Endothelial cell of umbilical vein (primary cell): Measurements from ENCODE around the gene ACAD10. TPM values are rescaled to one million over a fixed set of nuclear protein-coding genes. Genes with fewer than 3 reads are reported as not detected.

Experiments
- BruUV-seq: library from RNA; stranded (reverse); fragments of 400-500 nt; replicated peaks from 2 replicates; lab custom pipeline; 2021; lab: Mats Ljungman, UMichigan
- CTCF ChIA-PET: fragments of 300-600, 350-600 bp; sonication (Branson Sonifier 250); formaldehyde crosslinking; loops from one replicate; lab custom pipeline; 2021; ENCODE audit warnings: antibody characterized with exemption, inconsistent platforms; lab: Charles Lee
- POLR2A ChIA-PET: fragments of 300-600, 350-600 bp; sonication (Branson Sonifier 250); formaldehyde crosslinking; loops from one replicate; lab custom pipeline; 2021; ENCODE audit warnings: antibody characterized with exemption, inconsistent platforms; lab: Charles Lee
- DNase-seq: peaks from one replicate; pipeline ENCODE4 v3.0.0-alpha.2; 2011; ENCODE audit warnings: low read depth, low spot score
- FAIRE-seq: peaks from 2 replicates; lab custom pipeline; 2011; peaks lifted over from hg19 to GRCh38; lab: Jason Lieb, UNC
- H2AFZ ChIP-seq: 2 replicates; pipeline ENCODE4 v1.6.0; 2012; ENCODE audit warnings: low read depth, low read length, control low read depth, inconsistent platforms
- H3K27ac ChIP-seq: 2 replicates; pipeline ENCODE4 v1.5.1; 2011; ENCODE audit warnings: low read depth, mild to moderate bottlenecking, control low read depth, low read length, moderate library complexity; ENCODE audit not compliant: insufficient read depth
- H3K27me3 ChIP-seq, 2 experiments: 2 replicates each; pipeline versions ENCODE4 v1.6.0 to v1.6.1; 2011; ENCODE audit warnings: low read length in 2 of 2, mixed read lengths in 1 of 2; ENCODE audit not compliant: control insufficient read depth in 2 of 2, insufficient read depth in 2 of 2
- H3K36me3 ChIP-seq, 2 experiments: 2 replicates in 1 of 2; 3 replicates in 1 of 2; pipeline ENCODE4 v1.5.1; 2011; ENCODE audit warnings: low read length in 2 of 2, mild to moderate bottlenecking in 1 of 2, moderate library complexity in 1 of 2; ENCODE audit not compliant: control insufficient read depth in 2 of 2, insufficient read depth in 2 of 2; ENCODE audit errors: extremely low read depth in 1 of 2
- H3K4me1 ChIP-seq: 3 replicates; pipeline ENCODE4 v1.5.1; 2011; ENCODE audit warnings: mild to moderate bottlenecking, low read length; ENCODE audit not compliant: control insufficient read depth, insufficient read depth; ENCODE audit errors: extremely low read depth
- H3K4me2 ChIP-seq: 2 replicates; pipeline ENCODE4 v1.6.1; 2011; ENCODE audit warnings: low read length, control low read depth, mixed read lengths; ENCODE audit not compliant: insufficient read depth
- H3K4me3 ChIP-seq, 3 experiments: fragments of 200-600 bp in 1 of 3; sonication (generic), shearing (Covaris generic) in 1 of 3; replicated peaks in 1 of 3; 2 replicates each; pipeline ENCODE4 v1.5.1; 2011 to 2016; ENCODE audit warnings: control low read depth in 3 of 3, low read length in 3 of 3, mild to moderate bottlenecking in 2 of 3, inconsistent platforms in 1 of 3, low read depth in 1 of 3, moderate library complexity in 1 of 3; ENCODE audit not compliant: insufficient read depth in 1 of 3
- H3K79me2 ChIP-seq: 2 replicates; pipeline ENCODE4 v1.6.0; 2012; ENCODE audit warnings: low read length, inconsistent platforms; ENCODE audit not compliant: control insufficient read depth, insufficient read depth
- H3K9ac ChIP-seq: replicated peaks from 2 replicates; pipeline ENCODE3; 2011; ENCODE audit warnings: low read length, control low read depth; ENCODE audit not compliant: insufficient read depth; ENCODE audit errors: extremely low read depth
- H3K9me1 ChIP-seq: replicated peaks from 3 replicates; pipeline ENCODE4 v1.6.0; 2011; ENCODE audit warnings: mild to moderate bottlenecking, low read length; ENCODE audit not compliant: control insufficient read depth, insufficient read depth; ENCODE audit errors: extremely low read depth
- H3K9me3 ChIP-seq: replicated peaks from 2 replicates; pipeline ENCODE4 v1.5.1; 2012; ENCODE audit warnings: low read length, inconsistent platforms; ENCODE audit not compliant: control insufficient read depth, insufficient read depth
- H4K20me1 ChIP-seq: replicated peaks from 2 replicates; pipeline ENCODE3; 2011; ENCODE audit warnings: mild to moderate bottlenecking, low read length; ENCODE audit not compliant: control insufficient read depth, insufficient read depth; ENCODE audit errors: extremely low read depth
- CTCF ChIP-seq, 2 donors: IDR thresholded peaks; 1 replicate in 1 of 2; 2 replicates in 1 of 2; pipeline ENCODE4 v1.5.1; 2011; ENCODE audit warnings: low read length in 2 of 2, mild to moderate bottlenecking in 2 of 2, moderate library complexity in 2 of 2, control low read depth in 1 of 2, inconsistent platforms in 1 of 2, low read depth in 1 of 2; ENCODE audit not compliant: insufficient read depth in 1 of 2; ENCODE audit errors: extremely low read depth in 1 of 2
- EZH2 ChIP-seq: IDR thresholded peaks from 2 replicates; pipeline ENCODE4 v1.6.1; 2012; ENCODE audit warnings: borderline replicate concordance, low read depth, mild to moderate bottlenecking, moderate library complexity, low read length, inconsistent platforms; ENCODE audit not compliant: severe bottlenecking
- FOS ChIP-seq: IDR thresholded peaks from 2 replicates; pipeline ENCODE4 v1.6.1; 2011; ENCODE audit warnings: mild to moderate bottlenecking, low read length, moderate library complexity, borderline replicate concordance; ENCODE audit not compliant: insufficient read depth
- GATA2 ChIP-seq: IDR thresholded peaks from 2 replicates; pipeline ENCODE4 v1.7.0; 2011; ENCODE audit warnings: low read depth, mild to moderate bottlenecking, moderate library complexity, mixed read lengths, low read length; ENCODE audit not compliant: insufficient read length, insufficient read depth
- JUN ChIP-seq: IDR thresholded peaks from 2 replicates; pipeline ENCODE4 v1.6.1; 2011; ENCODE audit warnings: borderline replicate concordance, low read depth; ENCODE audit not compliant: insufficient read length, insufficient read depth
- MAX ChIP-seq: IDR thresholded peaks from 2 replicates; pipeline ENCODE4 v1.6.1; 2011; ENCODE audit not compliant: insufficient read depth, insufficient read length
- MYC ChIP-seq: IDR thresholded peaks from one replicate; pipeline ENCODE4 v1.6.1; 2011; ENCODE audit warnings: mild to moderate bottlenecking, low read depth, low read length
- POLR2A ChIP-seq: IDR thresholded peaks from 2 replicates; pipeline ENCODE4 v1.6.1; 2012; ENCODE audit warnings: low read depth, mild to moderate bottlenecking, control low read depth, low read length
- POLR2AphosphoS5 ChIP-seq: IDR thresholded peaks from 2 replicates; pipeline ENCODE4 v1.6.1; 2012; ENCODE audit warnings: low read depth, mild to moderate bottlenecking, control low read depth, low read length, moderate library complexity; ENCODE audit not compliant: insufficient read depth
- dilution Hi-C: fragments of 300-500 bp; cut with MboI; formaldehyde crosslinking; loops from one replicate; pipeline ENCODE4 v1.15.0; 2019; ENCODE audit warnings: low sequenced_read_pairs; ENCODE audit not compliant: extremely low pct_ligation_motif_present
- intact Hi-C: fragments of 100-400 bp; cut with micrococcal nuclease; formaldehyde crosslinking; loops from one replicate; pipeline ENCODE4 v1.10.0; 2022
- polyA plus RNA-seq, 4 experiments: library from polyadenylated mRNA; depleted of rRNA in 3 of 4; stranded (reverse) in 3 of 4; unstranded in 1 of 4; fragments of >200 nt; gene quantifications; 2 replicates each; pipeline versions ENCODE4 v1.2.1 to v1.2.3, GENCODE V29; 2011 to 2012; ENCODE audit warnings: missing spikeins in 1 of 4
- total RNA-seq: library from RNA; stranded (reverse); gene quantifications from 2 replicates; pipeline ENCODE4 v1.2.3, GENCODE V29; 2021

ACAD10 gene
- total and polyA plus RNA-seq, 2 donors (not counting 3 experiments of a cell fraction or from before 2014, with no cell fraction given) = 15.2 to 16.3 TPM

DNA sequence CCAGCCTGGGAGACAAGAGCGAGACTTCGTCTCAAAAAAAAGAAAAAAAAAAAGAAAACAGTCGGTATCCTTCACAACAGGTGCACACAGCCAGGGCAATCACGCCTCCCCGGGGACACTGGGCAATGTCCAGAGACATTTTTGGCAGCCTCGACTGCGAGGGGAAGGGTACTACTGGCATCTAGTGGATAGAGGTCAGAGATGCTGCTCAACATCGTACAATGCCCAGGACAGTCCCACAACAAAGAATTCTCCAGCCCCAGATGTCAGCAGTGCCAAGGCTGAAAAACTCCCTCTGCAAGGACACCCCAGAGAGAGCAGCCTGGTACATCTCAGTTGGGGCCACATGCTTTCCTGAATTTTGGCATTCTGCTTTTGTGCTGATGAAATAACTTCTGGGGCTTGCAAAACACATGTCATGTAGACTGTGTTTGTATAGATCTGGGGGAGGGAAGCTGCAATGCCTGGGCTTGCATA, 102.4 kb downstream of the ACAD10 start:
- TF ChIP-seq JUN = no peak
- peak; percentile 4 to 35 for TF ChIP-seq CTCF (IDR thresholded peaks at IDR 0.05; ENCODE audit: extremely low read depth in 1 of 2, insufficient read depth in 1 of 2, low read depth in 1 of 2, low read length in 2 of 2)
- intact Hi-C loops = no loop called here
- FAIRE-seq = no peak

GRCh38 chr12:111789779-111790178, 103.9 kb downstream of the ACAD10 start:
- H4K20me1 ChIP-seq = no peaks in the 10 kb centered on the region
- no peaks in the 10 kb centered on the region for H3K79me2 ChIP-seq
- H3K4me1 ChIP-seq = peaks cover 10% of the 10 kb centered on the region
- H3K36me3 ChIP-seq = peaks cover 4 to 40% of the 10 kb centered on the region in 2 experiments
- no peak overlapping the region for H2AFZ ChIP-seq
- no TSS peak for BruUV-seq
- CTCF ChIA-PET = interaction anchor here (1.2 to 3.5 kb wide), 3 partner anchors 14 to 36 kb away, joined by 3 to 12 read pairs (median 9); no protein-coding TSS in a partner anchor
- dilution Hi-C loops = no loop called here
- H3K9ac ChIP-seq = no peak overlapping the region
- no peak overlapping the region for H3K4me3 ChIP-seq
- H3K9me1 ChIP-seq = no peaks in the 10 kb centered on the region
- no peak for FAIRE-seq
- H3K27me3 ChIP-seq = no peaks in the 10 kb centered on the region
- no peaks in the 10 kb centered on the region for H3K9me3 ChIP-seq
- POLR2A ChIA-PET = no interaction called here
- H3K4me2 ChIP-seq = no peak overlapping the region
- DNase-seq = no peak
- intact Hi-C loops = no loop called here
- TF ChIP-seq FOS (no peak), POLR2A (no peak), GATA2 (no peak), CTCF (IDR thresholded peaks at IDR 0.05; ENCODE audit: extremely low read depth in 1 of 2, insufficient read depth in 1 of 2, low read depth in 1 of 2, low read length in 2 of 2) (no peak), MAX (no peak), JUN (no peak), EZH2 (no peak), POLR2AphosphoS5 (no peak), MYC (no peak)
- no peak overlapping the region for H3K27ac ChIP-seq

More for the DNA sequence above, 102.4 kb downstream of the ACAD10 start:
- no peak overlapping the region for H3K9ac ChIP-seq
- ChIA-PET POLR2A (no interaction called here), CTCF (interaction anchor here (1.2 to 3.5 kb wide), 3 partner anchors 13 to 35 kb away, joined by 3 to 12 read pairs (median 9); no protein-coding TSS in a partner anchor)
- H3K4me1 ChIP-seq = peaks cover 10% of the 10 kb centered on the region
- no peaks in the 10 kb centered on the region for H4K20me1 ChIP-seq
- DNase-seq = no peak
- peaks cover 5 to 48% of the 10 kb centered on the region in 2 experiments for H3K36me3 ChIP-seq
- no peaks in the 10 kb centered on the region for H3K27me3 ChIP-seq
- H3K4me2 ChIP-seq = no peak overlapping the region
- no TSS peak for BruUV-seq
- dilution Hi-C loops = no loop called here
- no peaks in the 10 kb centered on the region for H3K79me2 ChIP-seq
- no peak overlapping the region for H3K4me3 ChIP-seq
- H3K9me3 ChIP-seq = no peaks in the 10 kb centered on the region
- no peak overlapping the region for H3K27ac ChIP-seq
- no peak overlapping the region for H2AFZ ChIP-seq
- H3K9me1 ChIP-seq = no peaks in the 10 kb centered on the region
